Activated B cell treated with CpG ODN at 0.5 μM for 24 hours (primary cell): ENCODE measurements around the gene NCOA1. TPM values are rescaled to one million over a fixed set of nuclear protein-coding genes. Genes with fewer than 3 reads are reported as not detected.

Source experiments
- ATAC-seq: fragments of 200-7000 bp; cut with Tn5 transposase; one replicate; pipeline ENCODE4 v1.10.0; 2021; ENCODE audit warnings: low read depth, mild to moderate bottlenecking, moderate library complexity
- CTCF ChIA-PET: fragments of 350-600 bp; sonication (Branson Sonifier 250); formaldehyde crosslinking; loops from one replicate; lab custom pipeline; 2021; ENCODE audit warnings: antibody characterized with exemption; lab: Charles Lee
- POLR2A ChIA-PET: fragments of 350-600 bp; sonication (Branson Sonifier 250); formaldehyde crosslinking; loops from one replicate; lab custom pipeline; 2021; ENCODE audit warnings: antibody characterized with exemption; lab: Charles Lee
- DNase-seq: peaks from one replicate; pipeline ENCODE4 v3.0.0; 2022
- H3K27ac Mint-ChIP-seq: one replicate; pipeline ENCODE4 v1.8.0; 2020; ENCODE audit warnings: mixed read lengths
- H3K27me3 Mint-ChIP-seq: one replicate; pipeline ENCODE4 v1.8.0; 2021; ENCODE audit warnings: mixed read lengths
- H3K36me3 Mint-ChIP-seq: one replicate; pipeline ENCODE4 v1.8.0; 2021; ENCODE audit warnings: low read depth, mixed read lengths
- H3K4me1 Mint-ChIP-seq: one replicate; pipeline ENCODE4 v1.8.0; 2021; ENCODE audit warnings: mixed read lengths
- H3K4me3 Mint-ChIP-seq: one replicate; pipeline ENCODE4 v1.8.0; 2020; ENCODE audit warnings: mild to moderate bottlenecking, mixed read lengths
- H3K9me3 Mint-ChIP-seq: one replicate; pipeline ENCODE4 v1.8.0; 2020; ENCODE audit warnings: mixed read lengths
- CTCF ChIP-seq: fragments of 200-600 bp; IDR thresholded peaks from one replicate; pipeline ENCODE4 v1.8.0; 2022; ENCODE audit warnings: antibody characterized with exemption, mild to moderate bottlenecking
- intact Hi-C: fragments of 100-400 bp; cut with micrococcal nuclease; formaldehyde crosslinking; loops from one replicate; pipeline ENCODE4 v1.15.1; 2024
- total RNA-seq: library from RNA; stranded (reverse); gene quantifications from 2 replicates; pipeline ENCODE4 v1.2.3, GENCODE V29; 2022

Gene NCOA1
- total RNA-seq, 1 donor from 2014 or later: 49.5 TPM

GRCh38 chr2:24731923-24732322, 240.9 kb downstream of the NCOA1 start:
- POLR2A ChIA-PET: no interaction called here
- CTCF ChIA-PET: no interaction called here
- no peak overlapping the region for H3K27ac Mint-ChIP-seq
- H3K27me3 Mint-ChIP-seq: no peaks in the 10 kb centered on the region
- TF ChIP-seq CTCF: no peak
- H3K36me3 Mint-ChIP-seq: peaks cover 35% of the 10 kb centered on the region
- H3K9me3 Mint-ChIP-seq: no peaks in the 10 kb centered on the region
- no peaks in the 10 kb centered on the region for H3K4me1 Mint-ChIP-seq
- no peak for ATAC-seq
- no peak overlapping the region for H3K4me3 Mint-ChIP-seq
- intact Hi-C loops: loop anchor here (10.0 kb wide), 1 partner anchor 307 kb away; no protein-coding TSS in a partner anchor
- no peak for DNase-seq

GRCh38 chr2:24734741-24735140, 243.7 kb downstream of the NCOA1 start:
- POLR2A ChIA-PET: no interaction called here
- intact Hi-C loops: loop anchor here (10.0 kb wide), 1 partner anchor 310 kb away; no protein-coding TSS in a partner anchor
- H3K27ac Mint-ChIP-seq: no peak overlapping the region

GRCh38 chr2:24739354-24740025, 248.4 kb downstream of the NCOA1 start:
- no peak for TF ChIP-seq CTCF
- intact Hi-C loops: loop anchor here (10.0 kb wide), 1 partner anchor 315 kb away; no protein-coding TSS in a partner anchor
- CTCF ChIA-PET: no interaction called here
- Mint-ChIP-seq H3K27me3 (no peaks in the 10 kb centered on the region), H3K27ac (no peak overlapping the region), H3K36me3 (peaks cover 38% of the 10 kb centered on the region), H3K9me3 (no peaks in the 10 kb centered on the region), H3K4me3 (no peak overlapping the region), H3K4me1 (no peaks in the 10 kb centered on the region)
- POLR2A ChIA-PET: no interaction called here
- DNase-seq (no peak), ATAC-seq (no peak)

More at GRCh38 chr2:24734741-24735140, 243.7 kb downstream of the NCOA1 start:
- Mint-ChIP-seq H3K9me3 (no peaks in the 10 kb centered on the region), H3K36me3 (peaks cover 22% of the 10 kb centered on the region), H3K4me3 (no peak overlapping the region), H3K4me1 (no peaks in the 10 kb centered on the region), H3K27me3 (no peaks in the 10 kb centered on the region)
- ATAC-seq: no peak
- no peak for TF ChIP-seq CTCF
- DNase-seq: no peak
- CTCF ChIA-PET: no interaction called here

GRCh38 chr2:24740142-24740541, 249.1 kb downstream of the NCOA1 start:
- intact Hi-C loops: no loop called here
- CTCF ChIA-PET: no interaction called here
- Mint-ChIP-seq H3K27me3 (no peaks in the 10 kb centered on the region), H3K9me3 (no peaks in the 10 kb centered on the region), H3K27ac (no peak overlapping the region), H3K4me1 (no peaks in the 10 kb centered on the region), H3K36me3 (peaks cover 41% of the 10 kb centered on the region), H3K4me3 (no peak overlapping the region)
- ATAC-seq: no peak
- no peak for DNase-seq
- POLR2A ChIA-PET: no interaction called here
- no peak for TF ChIP-seq CTCF

- no peak for DNase-seq
- Mint-ChIP-seq H3K4me1 (no peaks in the 10 kb centered on the region), H3K4me3 (no peak overlapping the region), H3K27ac (no peak overlapping the region), H3K36me3 (peaks cover 47% of the 10 kb centered on the region), H3K9me3 (no peaks in the 10 kb centered on the region), H3K27me3 (no peaks in the 10 kb centered on the region)
- no peak for TF ChIP-seq CTCF
- intact Hi-C loops: no loop called here
- ChIA-PET POLR2A (no interaction called here), CTCF (no interaction called here)
- ATAC-seq: no peak
Measured at GRCh38 chr2:24742730-24743129, 251.7 kb downstream of the NCOA1 start.
